GM23248 (cell line): Measurements from ENCODE around the gene ABHD16A.

Experiments
- EZH2 ChIP-seq: fragments of 200-600 bp; sonication (generic); IDR thresholded peaks from 2 replicates; pipeline ENCODE4 v1.6.1; 2018; ENCODE audit warnings: antibody characterized with exemption, mild to moderate bottlenecking; ENCODE audit not compliant: insufficient read depth, poor library complexity, severe bottlenecking
- EZH2phosphoT487 ChIP-seq: fragments of 200-600 bp; sonication (generic); IDR thresholded peaks from 2 replicates; pipeline ENCODE4 v1.6.1; 2018; ENCODE audit warnings: antibody characterized with exemption, moderate library complexity, mild to moderate bottlenecking, low read depth; ENCODE audit not compliant: insufficient read depth

DNA sequence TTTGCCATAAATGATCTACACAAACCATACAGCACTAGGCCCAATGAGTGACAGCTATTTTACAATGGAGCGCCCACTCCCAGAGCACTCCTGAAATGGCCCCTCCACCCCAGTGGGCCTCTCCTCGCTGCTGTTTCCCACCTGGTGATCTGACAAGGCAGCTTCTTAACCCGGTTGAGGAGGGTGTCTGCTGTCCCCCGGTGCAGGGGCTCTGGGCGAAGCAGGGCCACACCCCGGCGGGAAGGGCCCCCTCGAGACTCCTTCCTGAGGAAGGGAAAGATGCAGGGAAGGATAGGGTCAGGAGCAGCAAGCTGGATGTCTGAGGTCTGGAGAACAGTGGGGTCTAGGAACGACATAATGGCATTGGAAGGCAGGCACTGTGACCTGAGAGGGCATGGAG, 10.2 kb downstream of the ABHD16A start:
- no peak for TF ChIP-seq EZH2
- no peak for TF ChIP-seq EZH2phosphoT487
